HUES48 (cell line): ENCODE measurements around the gene METTL26.

Experiments
- H3K27ac ChIP-seq: one replicate; pipeline ENCODE4 v1.7.0; 2013; ENCODE audit warnings: low read depth, low read length, inconsistent platforms
- H3K27me3 ChIP-seq: 2 replicates; pipeline ENCODE4 v1.6.1; 2013; ENCODE audit warnings: mild to moderate bottlenecking, low read length; ENCODE audit not compliant: control insufficient read depth, insufficient read depth
- H3K36me3 ChIP-seq: 2 replicates; pipeline ENCODE4 v1.6.1; 2013; ENCODE audit warnings: low read length; ENCODE audit not compliant: control insufficient read depth, insufficient read depth
- H3K4me1 ChIP-seq: 2 replicates; pipeline ENCODE4 v1.6.1; 2013; ENCODE audit warnings: mild to moderate bottlenecking, low read length; ENCODE audit not compliant: control insufficient read depth, insufficient read depth
- H3K4me3 ChIP-seq: 2 replicates; pipeline ENCODE4 v1.5.1; 2013; ENCODE audit warnings: mild to moderate bottlenecking, low read depth, low read length
- H3K9ac ChIP-seq: 2 replicates; pipeline ENCODE4 v1.6.1; 2013; ENCODE audit warnings: mild to moderate bottlenecking, low read depth, low read length, moderate library complexity
- H3K9me3 ChIP-seq: 2 replicates; pipeline ENCODE4 v1.6.1; 2013; ENCODE audit warnings: low read length; ENCODE audit not compliant: control insufficient read depth, insufficient read depth

METTL26 gene

DNA sequence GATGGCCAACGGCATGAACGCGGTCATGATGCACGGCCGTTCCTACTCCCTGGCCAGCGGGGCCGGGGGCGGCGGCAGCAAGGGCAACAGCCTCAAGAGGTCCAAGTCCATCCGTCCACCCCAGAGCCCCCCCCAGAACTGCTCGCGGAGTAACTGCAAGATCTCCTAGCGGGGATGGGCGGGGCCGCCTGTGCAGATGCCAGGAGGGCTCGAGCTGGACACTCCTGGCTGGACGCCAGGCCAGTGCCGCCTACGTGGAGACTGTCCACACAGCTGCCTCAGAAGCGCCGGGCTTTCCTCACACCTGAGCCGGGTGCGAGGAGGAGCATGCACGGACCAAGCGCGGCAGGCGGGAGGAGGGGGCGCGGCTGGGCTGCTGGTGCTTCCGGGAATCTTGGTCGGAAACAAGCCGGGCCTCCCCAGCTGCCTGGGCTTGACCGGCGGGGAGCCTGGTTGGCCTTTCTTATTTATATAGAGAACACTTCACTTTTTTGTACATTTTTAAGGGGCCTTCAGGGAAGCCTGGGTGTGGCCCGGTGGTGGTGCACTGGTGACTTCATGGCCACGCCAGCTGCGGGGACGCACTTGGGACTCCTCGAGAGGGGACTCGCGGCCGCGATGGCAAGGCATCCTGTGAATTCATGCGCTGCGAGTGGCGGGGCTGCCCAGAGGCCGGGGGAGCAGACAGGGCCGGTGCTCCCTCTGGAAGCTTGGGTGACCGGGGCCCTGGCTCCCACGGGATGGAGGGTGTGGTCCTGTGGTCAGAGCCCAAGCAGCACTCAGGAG is 8.5 kb downstream of the METTL26 start:
- H3K9me3 ChIP-seq = no peaks in the 10 kb centered on the region
- H3K36me3 ChIP-seq = peaks cover 12% of the 10 kb centered on the region; the same call in 1 of the 2 replicates
- no peak overlapping the region for H3K9ac ChIP-seq
- H3K4me1 ChIP-seq = peaks cover 22% of the 10 kb centered on the region
- no peaks in the 10 kb centered on the region for H3K27me3 ChIP-seq
- no peak overlapping the region for H3K4me3 ChIP-seq
- no peak overlapping the region for H3K27ac ChIP-seq

DNA sequence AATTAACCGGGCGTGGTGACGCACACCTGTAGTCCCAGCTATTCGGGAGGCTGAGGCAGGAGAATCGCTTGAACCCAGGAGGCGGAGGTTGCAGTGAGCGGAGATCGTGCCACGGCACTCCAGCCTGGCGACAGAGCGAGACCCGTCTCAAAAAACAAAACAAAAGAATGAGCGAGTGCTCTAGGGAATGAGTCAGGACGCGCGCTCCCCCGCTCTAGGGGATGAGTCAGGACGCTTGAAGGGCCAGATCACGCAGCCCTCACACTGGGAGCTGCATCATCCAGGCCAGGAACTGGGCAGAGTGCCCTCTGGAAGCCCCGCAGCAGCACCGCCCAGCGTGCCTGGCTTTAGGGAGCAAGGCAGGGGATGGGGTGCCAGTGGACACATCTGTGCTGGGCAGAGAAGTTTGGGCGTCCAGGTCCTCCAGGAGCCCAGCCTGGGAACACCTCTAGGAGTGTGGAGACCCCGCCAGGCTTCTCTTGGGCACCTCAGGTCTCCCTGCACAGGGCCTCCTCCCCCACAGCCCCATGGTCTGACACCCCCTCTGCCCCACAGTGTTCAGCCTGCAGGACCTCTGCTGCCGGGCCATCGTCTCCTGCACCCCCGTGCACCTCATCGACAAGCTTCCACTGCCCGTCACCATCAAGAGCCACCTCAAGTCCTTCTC is 9.2 kb downstream of the METTL26 start:
- Histone ChIP-seq H3K4me1 (peaks cover 22% of the 10 kb centered on the region), H3K9ac (no peak overlapping the region), H3K36me3 (peaks cover 12% of the 10 kb centered on the region; the same call in 1 of the 2 replicates), H3K27ac (no peak overlapping the region), H3K27me3 (no peaks in the 10 kb centered on the region), H3K9me3 (no peaks in the 10 kb centered on the region), H3K4me3 (no peak overlapping the region)

DNA sequence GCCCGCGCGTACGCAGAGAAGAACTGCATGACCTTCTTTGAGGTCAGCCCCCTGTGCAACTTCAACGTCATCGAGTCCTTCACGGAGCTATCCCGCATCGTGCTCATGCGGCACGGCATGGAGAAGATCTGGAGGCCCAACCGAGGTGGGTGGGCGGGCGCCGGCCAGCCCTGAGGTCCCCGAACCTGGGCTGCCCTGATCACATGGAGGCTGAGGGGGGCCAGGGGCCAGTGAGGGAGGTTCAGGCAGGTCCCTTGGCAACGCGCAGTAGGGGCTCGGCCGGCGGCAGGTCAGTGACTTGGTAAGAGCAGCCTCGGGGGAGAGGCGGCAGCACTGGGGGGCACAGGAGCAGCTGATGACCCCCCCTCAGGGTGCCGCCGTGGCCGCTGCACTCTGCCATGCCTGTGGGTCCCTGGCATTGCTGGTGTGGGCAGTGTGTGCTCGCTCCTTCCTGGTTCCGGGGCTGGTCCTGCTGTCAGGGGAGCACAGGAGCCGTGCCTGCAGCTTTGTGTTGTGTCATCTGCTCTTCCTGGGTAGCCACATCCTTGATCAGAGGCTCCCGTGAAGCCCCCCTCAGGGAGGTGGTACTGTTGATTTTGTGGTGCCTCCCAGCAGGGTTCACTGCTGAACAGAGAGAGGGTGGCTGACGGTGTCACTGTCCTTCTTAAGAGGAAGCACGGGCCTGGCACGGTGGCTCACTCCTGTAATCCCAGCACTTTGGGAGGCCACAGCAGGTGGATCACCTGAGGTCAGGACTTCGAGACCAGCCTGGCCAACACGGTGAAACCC is 9.9 kb downstream of the METTL26 start:
- Histone ChIP-seq H3K27me3 (no peaks in the 10 kb centered on the region), H3K4me1 (peaks cover 22% of the 10 kb centered on the region), H3K9ac (no peak overlapping the region), H3K27ac (no peak overlapping the region), H3K4me3 (no peak overlapping the region), H3K9me3 (no peaks in the 10 kb centered on the region), H3K36me3 (peaks cover 12% of the 10 kb centered on the region; the same call in 1 of the 2 replicates)

DNA sequence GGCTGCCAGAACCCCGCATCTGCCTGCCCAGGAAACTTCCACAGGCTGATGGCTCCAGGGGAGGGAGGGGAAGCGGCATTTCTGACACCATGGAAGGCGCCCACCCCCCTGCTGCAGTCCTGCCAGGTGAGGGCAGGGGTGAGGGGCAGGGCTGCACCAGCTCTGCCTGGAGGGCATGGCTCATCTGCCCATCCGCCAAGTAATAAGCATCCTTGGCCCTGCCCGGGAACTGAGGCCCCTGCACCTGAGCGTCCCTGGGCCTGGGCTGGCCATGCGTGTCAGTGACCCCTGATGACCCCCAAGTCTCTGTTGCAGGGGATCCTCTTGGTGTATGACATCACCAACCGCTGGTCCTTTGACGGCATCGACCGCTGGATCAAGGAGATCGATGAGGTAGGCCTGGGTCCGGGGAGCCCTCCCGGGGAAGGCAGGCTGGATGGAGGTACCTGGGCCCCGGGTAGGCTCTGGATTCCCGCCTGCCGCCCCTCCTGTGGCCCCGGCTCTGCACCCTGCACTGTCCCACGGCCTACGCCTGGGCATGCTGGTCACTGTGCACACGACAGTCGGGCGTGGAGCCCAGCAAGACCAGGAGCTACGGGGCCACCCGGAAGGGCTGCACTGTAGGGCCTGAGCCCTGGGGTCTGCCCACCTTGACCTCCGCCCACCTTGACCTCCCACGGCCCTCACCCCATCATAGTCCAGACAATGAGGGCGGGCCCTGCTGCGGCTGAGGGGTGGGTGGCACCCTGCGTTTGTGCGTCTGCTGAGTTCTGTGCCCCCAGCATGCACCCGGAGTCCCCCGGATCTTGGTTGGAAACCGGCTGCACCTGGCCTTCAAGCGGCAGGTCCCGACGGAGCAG is 10.8 kb downstream of the METTL26 start:
- no peak overlapping the region for H3K27ac ChIP-seq
- no peaks in the 10 kb centered on the region for H3K9me3 ChIP-seq
- H3K36me3 ChIP-seq = peaks cover 12% of the 10 kb centered on the region; the same call in 1 of the 2 replicates
- H3K4me1 ChIP-seq = peaks cover 16% of the 10 kb centered on the region
- no peaks in the 10 kb centered on the region for H3K27me3 ChIP-seq
- H3K9ac ChIP-seq = no peak overlapping the region
- H3K4me3 ChIP-seq = no peak overlapping the region

DNA sequence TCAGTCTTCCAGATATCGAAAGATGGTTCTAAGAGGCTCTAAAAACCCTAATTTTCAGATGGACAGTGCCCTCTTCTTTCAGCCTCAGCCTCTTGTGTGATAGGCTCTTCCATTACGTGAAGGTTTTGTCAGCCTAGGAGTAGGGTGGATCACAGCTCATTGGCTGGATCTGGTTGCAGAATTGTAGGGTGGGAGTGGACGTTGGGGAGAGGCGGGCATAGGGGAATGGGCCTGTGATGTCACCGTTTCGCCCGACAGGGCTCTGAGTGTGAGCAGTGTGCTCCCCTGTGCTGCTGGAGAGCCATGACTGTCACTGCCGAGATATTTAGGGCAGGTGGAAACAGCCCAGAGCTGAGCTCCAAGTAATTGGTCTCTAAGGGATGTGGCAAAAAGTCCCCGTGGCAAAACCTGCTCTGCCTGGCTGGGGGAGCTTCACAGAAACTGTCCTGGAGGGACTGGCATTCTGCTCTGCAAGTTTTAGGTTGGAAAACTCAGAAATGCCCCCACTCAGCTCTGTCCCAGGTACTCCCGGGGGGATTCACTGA is 11.5 kb downstream of the METTL26 start:
- Histone ChIP-seq H3K4me1 (peaks cover 9% of the 10 kb centered on the region), H3K27me3 (no peaks in the 10 kb centered on the region), H3K36me3 (peaks cover 12% of the 10 kb centered on the region; the same call in 1 of the 2 replicates)

DNA sequence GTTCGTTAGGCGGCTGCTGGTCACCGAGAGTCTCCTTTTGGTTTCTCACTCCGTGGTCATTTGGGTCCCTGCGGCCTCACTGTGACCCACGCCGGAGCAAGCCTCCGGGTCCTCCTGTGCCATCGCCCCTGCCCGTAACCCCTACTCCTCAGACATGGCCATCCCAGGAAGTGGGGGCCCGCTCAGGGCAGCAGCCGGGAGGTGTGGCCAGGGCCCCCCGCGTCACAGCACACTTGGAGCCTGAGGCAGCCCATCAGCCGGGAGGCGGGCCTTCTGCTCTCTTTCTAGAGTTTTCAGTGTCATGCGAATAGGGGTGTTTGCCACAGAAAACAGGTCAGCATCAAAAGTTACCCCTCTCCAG is 13.2 kb downstream of the METTL26 start:
- H3K9me3 ChIP-seq = no peaks in the 10 kb centered on the region
- no peak overlapping the region for H3K27ac ChIP-seq
- H3K4me1 ChIP-seq = no peaks in the 10 kb centered on the region
- no peak overlapping the region for H3K4me3 ChIP-seq
- H3K27me3 ChIP-seq = no peaks in the 10 kb centered on the region
- H3K36me3 ChIP-seq = peaks cover 12% of the 10 kb centered on the region; the same call in 1 of the 2 replicates
- H3K9ac ChIP-seq = no peak overlapping the region

More for the DNA sequence above, 11.5 kb downstream of the METTL26 start:
- no peak overlapping the region for H3K4me3 ChIP-seq
- no peak overlapping the region for H3K27ac ChIP-seq
- H3K9ac ChIP-seq = no peak overlapping the region
- H3K9me3 ChIP-seq = no peaks in the 10 kb centered on the region

DNA sequence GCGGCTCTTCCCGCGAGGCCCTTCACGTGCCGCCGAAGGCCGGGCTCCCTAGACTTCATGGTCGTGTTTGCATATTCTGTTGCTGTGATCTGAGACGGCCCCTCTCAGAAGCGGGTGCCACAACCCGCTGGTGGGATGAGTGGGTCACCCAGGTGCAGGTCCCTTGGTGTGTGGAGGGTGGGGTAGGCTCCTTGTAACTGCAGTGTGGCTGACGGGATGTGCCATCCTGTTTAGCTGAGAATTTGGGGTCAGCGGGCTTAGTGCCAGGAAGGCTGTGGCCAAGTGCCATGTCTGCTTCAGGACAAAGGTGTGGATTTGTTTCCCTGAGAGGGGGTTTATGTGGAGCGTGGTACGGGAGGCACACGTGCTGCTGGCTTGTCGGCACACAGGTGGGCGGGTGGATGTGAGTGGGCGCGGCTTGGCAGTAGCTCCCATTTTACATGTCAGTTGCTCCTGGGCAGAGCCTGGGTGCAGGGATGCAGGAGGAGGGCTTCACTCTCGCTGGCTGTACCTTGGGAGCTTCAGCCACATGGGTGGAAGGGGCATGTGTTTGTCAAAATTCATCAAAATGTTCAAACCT is 14.5 kb downstream of the METTL26 start:
- H3K9me3 ChIP-seq = no peaks in the 10 kb centered on the region
- no peak overlapping the region for H3K9ac ChIP-seq
- no peaks in the 10 kb centered on the region for H3K4me1 ChIP-seq
- peaks cover 7% of the 10 kb centered on the region; the same call in 1 of the 2 replicates for H3K36me3 ChIP-seq
- H3K4me3 ChIP-seq = no peak overlapping the region
- H3K27ac ChIP-seq = no peak overlapping the region
- no peaks in the 10 kb centered on the region for H3K27me3 ChIP-seq

DNA sequence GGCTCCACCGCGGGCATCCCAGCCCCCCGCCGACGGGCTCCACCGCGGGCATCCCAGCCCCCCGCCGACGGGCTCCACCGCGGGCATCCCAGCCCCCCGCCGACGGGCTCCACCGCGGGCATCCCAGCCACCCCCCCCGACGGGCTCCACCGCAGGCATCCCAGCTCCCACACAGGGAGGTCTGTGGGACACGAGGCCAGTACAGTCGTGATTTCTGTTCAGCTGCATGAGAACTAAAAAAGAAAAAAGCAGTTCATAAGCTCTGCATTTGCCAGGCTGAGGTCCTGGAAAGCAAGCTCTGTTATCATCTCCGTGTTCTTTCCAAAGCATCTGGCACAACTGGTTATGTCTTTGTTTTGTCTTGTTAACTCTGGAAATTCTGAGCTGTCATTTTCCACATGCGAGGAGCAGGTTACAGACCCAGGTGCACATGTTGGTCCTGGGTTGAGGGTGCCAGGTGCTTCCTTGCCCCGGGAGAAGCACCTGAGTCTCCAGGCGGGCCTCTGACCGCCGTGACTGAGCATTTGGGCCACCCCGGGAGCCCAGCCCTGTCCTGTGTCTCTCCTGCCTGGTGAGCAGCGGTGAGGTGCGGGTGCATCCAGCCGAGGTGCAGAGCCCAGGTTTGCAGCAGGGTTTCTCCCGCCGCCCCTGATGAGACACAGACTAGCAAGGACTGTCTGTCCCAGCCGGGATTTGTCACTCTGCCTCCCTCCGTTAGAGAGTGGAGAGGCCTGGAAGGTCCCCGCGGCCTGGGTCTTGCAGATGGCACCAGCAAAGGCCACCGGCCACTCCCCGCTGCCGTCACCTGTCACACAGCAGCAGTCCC is 15.2 kb downstream of the METTL26 start:
- peaks cover 1% of the 10 kb centered on the region; the same call in 1 of the 2 replicates for H3K36me3 ChIP-seq
- no peaks in the 10 kb centered on the region for H3K4me1 ChIP-seq
- H3K27ac ChIP-seq = no peak overlapping the region
- H3K4me3 ChIP-seq = no peak overlapping the region
- no peaks in the 10 kb centered on the region for H3K9me3 ChIP-seq
- no peaks in the 10 kb centered on the region for H3K27me3 ChIP-seq
- H3K9ac ChIP-seq = no peak overlapping the region

DNA sequence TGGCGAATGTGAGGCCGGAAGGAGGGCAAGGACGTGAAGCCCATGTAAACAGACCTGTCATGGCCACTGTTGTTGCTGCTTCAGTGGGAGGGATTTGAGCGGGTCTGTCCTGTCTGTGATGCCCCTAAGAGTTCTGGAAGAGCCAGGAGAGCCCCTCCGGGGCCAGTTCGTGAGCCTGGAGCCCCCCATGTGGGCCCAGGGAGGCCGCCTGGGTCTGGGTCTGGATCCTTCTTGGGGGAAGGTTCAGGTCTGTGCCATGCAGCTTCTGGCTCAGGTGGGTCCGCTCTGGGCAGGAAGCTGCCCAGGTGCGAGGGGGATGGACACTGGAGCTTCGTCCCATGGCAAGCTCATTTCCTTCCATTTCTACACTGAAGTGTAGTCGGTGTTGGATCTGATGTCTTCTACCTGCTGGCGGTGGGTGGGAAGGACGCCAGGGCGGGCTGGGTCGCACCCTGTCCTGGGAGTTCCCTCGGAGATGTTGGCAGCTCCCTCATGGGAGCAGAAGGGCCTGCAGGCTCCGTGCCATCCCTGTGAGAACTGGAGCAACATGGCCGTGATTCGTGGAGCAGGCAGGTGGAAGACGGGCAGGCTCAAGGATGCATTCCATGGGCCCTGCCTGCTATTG is 16.5 kb downstream of the METTL26 start:
- Histone ChIP-seq H3K36me3 (no peaks in the 10 kb centered on the region), H3K4me3 (no peak overlapping the region), H3K9me3 (no peaks in the 10 kb centered on the region), H3K4me1 (no peaks in the 10 kb centered on the region), H3K9ac (no peak overlapping the region), H3K27me3 (no peaks in the 10 kb centered on the region), H3K27ac (no peak overlapping the region)
